Spinal cord (tissue), 10 donors: ENCODE data around the gene ZNF594. TPM values are rescaled to one million over a fixed set of nuclear protein-coding genes. Genes with fewer than 3 reads are reported as not detected.
"Not testable (repeated sequence)": the region's sequence is repeated elsewhere in the genome, so short reads cannot be mapped to it uniquely, and the experiment has no call there.

Source experiments
- DNase-seq, 6 donors: peaks; one replicate each; pipeline versions ENCODE4 v3.0.0 to v3.0.0-alpha.2; 2013 to 2015; ENCODE audit warnings: low spot score in 6 of 6, low read depth in 4 of 6
- H3K27ac ChIP-seq: one replicate; pipeline ENCODE4 v1.5.1; 2013; ENCODE audit warnings: low read depth, low read length, control low read depth
- H3K27me3 ChIP-seq: one replicate; pipeline ENCODE4 v1.6.1; 2013; ENCODE audit warnings: low read length; ENCODE audit not compliant: control insufficient read depth, insufficient read depth
- H3K36me3 ChIP-seq: one replicate; pipeline ENCODE4 v1.6.1; 2013; ENCODE audit warnings: low read length; ENCODE audit not compliant: control insufficient read depth, insufficient read depth
- H3K4me1 ChIP-seq: one replicate; pipeline ENCODE4 v1.6.1; 2013; ENCODE audit warnings: low read length; ENCODE audit not compliant: control insufficient read depth, insufficient read depth
- H3K4me3 ChIP-seq: one replicate; pipeline ENCODE4 v1.5.1; 2013; ENCODE audit warnings: low read depth, low read length, control low read depth
- H3K9me3 ChIP-seq: one replicate; pipeline ENCODE4 v1.6.1; 2013; ENCODE audit warnings: low read length; ENCODE audit not compliant: control insufficient read depth, insufficient read depth
- WGBS: methylation state at CpG from one replicate; pipeline ENCODE4 v1.1.5; 2013; ENCODE audit warnings: missing lambda C conversion rate; ENCODE audit not compliant: insufficient coverage; 5-methylcytosine and 5-hydroxymethylcytosine counted together
- polyA plus RNA-seq, 2 donors: library from polyadenylated mRNA; unstranded; fragments of 120-200 nt; gene quantifications; one replicate each; pipeline ENCODE4 v1.2.1, GENCODE V29; 2013; ENCODE audit not compliant: insufficient read length in 2 of 2
- total RNA-seq, 2 donors: library from RNA; depleted of rRNA in 1 of 2; stranded (reverse); fragments of 120-200 nt in 1 of 2; fragments of >200 nt in 1 of 2; gene quantifications; one replicate each; pipeline versions ENCODE4 v1.2.3 to v1.2.4, GENCODE V29; 2013 to 2014
- donor health status: healthy.

The ZNF594 gene
- total and polyA plus RNA-seq, 4 donors = 12.4 to 25.9 (median 16.4) TPM

- H3K4me1 ChIP-seq, H3K9me3 ChIP-seq, H3K36me3 ChIP-seq, H3K27me3 ChIP-seq, DNase-seq, H3K27ac ChIP-seq, H3K4me3 ChIP-seq: not testable (repeated sequence)
- WGBS = 76% methylated on average over 16 of the region's 16 CpGs
Observed at GRCh38 chr17:5131799-5132502, 59.7 kb downstream of the ZNF594 start.

- DNase-seq = no peak
- 86% methylated on average over 4 of the region's 7 CpGs for WGBS
- Histone ChIP-seq H3K4me1 (no peaks in the 10 kb centered on the region), H3K9me3 (no peaks in the 10 kb centered on the region), H3K36me3 (no peaks in the 10 kb centered on the region), H3K4me3 (no peak overlapping the region), H3K27ac (no peak overlapping the region), H3K27me3 (no peaks in the 10 kb centered on the region)
Observed at GRCh38 chr17:5131146-5131715, 60.4 kb downstream of the ZNF594 start.

DNA sequence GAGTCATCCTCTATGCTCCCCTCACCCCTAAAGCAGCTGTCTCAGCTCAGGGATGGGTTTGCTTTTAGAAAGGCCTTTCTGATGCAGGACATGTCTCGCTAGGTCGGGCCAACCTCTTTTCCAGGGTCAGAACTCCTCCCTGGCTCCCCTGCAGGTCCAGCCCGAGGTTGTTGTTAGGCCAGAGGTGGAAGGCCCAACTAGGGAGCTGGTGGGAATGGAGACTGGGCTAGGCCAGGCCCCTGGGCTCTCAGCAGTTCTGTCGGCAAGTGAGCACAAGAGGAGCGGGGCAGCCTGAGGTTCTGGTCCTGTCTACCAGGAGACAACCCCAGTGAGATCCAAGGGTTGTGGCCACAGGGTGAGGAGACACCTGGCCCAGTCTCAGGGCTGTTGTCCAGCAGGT, 61.0 kb downstream of the ZNF594 start:
- WGBS = 85% methylated on average over 4 of the region's 5 CpGs
- not testable (repeated sequence) for H3K4me1 ChIP-seq, H3K4me3 ChIP-seq, H3K9me3 ChIP-seq, H3K27ac ChIP-seq, H3K36me3 ChIP-seq, DNase-seq, H3K27me3 ChIP-seq

GRCh38 chr17:5130261-5130660, 61.4 kb downstream of the ZNF594 start:
- H3K27me3 ChIP-seq, DNase-seq, H3K4me1 ChIP-seq, H3K9me3 ChIP-seq, H3K4me3 ChIP-seq, H3K36me3 ChIP-seq, H3K27ac ChIP-seq: not testable (repeated sequence)
- over 99% methylated on average over 10 of the region's 10 CpGs for WGBS

DNA sequence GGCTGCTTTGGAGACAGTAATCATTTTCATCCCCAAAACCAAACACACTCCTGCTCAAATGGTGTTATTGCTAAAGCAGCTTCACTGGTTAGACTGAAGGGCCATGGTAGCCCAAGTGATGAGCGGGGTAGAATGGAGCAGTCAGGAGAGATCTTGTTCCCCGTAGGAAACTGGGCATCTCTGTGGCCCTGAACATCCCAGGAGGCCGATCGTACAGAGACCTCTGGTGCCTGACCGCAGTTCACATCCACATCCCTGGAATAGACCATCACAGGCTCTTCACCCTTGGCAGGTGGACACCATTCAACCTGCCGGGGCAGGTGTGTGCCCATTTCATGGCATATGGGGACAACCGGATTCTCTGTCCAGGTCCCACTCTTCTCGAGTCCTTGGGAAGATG, 61.9 kb downstream of the ZNF594 start:
- H3K9me3 ChIP-seq, H3K27ac ChIP-seq, H3K4me1 ChIP-seq, H3K4me3 ChIP-seq, H3K36me3 ChIP-seq, H3K27me3 ChIP-seq, DNase-seq: not testable (repeated sequence)
- WGBS = 88% methylated on average over 7 of the region's 8 CpGs

Other genes starting within 250 kb of the ZNF594 start
- gene PFN1, start 243.3 kb downstream of the ZNF594 start, total RNA-seq = 100 to 1,000 TPM in 1 of 2 donors, 10 to 100 TPM in 1; 95.4 to 191 TPM
- gene PFN1, start 243.3 kb downstream of the ZNF594 start, polyA plus RNA-seq = 100 to 1,000 TPM; 296 to 299 TPM
- 1 to 10 TPM; 4.9 to 7.3 TPM for gene ENO3, start 240.7 kb downstream of the ZNF594 start, total RNA-seq
- gene ENO3, start 240.7 kb downstream of the ZNF594 start, polyA plus RNA-seq = 10 to 100 TPM in 1 of 2 donors, 1 to 10 TPM in 1; 8.1 to 17.1 TPM
- 10 to 100 TPM; 36.8 to 85.2 TPM for gene SPAG7, start 224.1 kb downstream of the ZNF594 start, total RNA-seq
- 10 to 100 TPM; 94.7 to 96.6 TPM for gene SPAG7, start 224.1 kb downstream of the ZNF594 start, polyA plus RNA-seq
- 10 to 100 TPM; 12.6 to 20.3 TPM for gene CAMTA2, start 204.2 kb downstream of the ZNF594 start, total RNA-seq
- gene CAMTA2, start 204.2 kb downstream of the ZNF594 start, polyA plus RNA-seq = 10 to 100 TPM; 84.3 to 96.1 TPM
- gene INCA1, start 194.3 kb downstream of the ZNF594 start, total RNA-seq = 1 to 10 TPM in 1 of 2 donors, under 1 TPM in 1; 0.50 to 2.0 TPM
- gene INCA1, start 194.3 kb downstream of the ZNF594 start, polyA plus RNA-seq = 1 to 10 TPM; 7.1 to 7.9 TPM
- 10 to 100 TPM; 24.4 to 52.3 TPM for gene KIF1C, start 193.9 kb downstream of the ZNF594 start, total RNA-seq
- gene KIF1C, start 193.9 kb downstream of the ZNF594 start, polyA plus RNA-seq = 10 to 100 TPM; 41.7 to 56.0 TPM
- not detected for gene SLC52A1, start 156.4 kb downstream of the ZNF594 start, total RNA-seq
- gene SLC52A1, start 156.4 kb downstream of the ZNF594 start, polyA plus RNA-seq = under 1 TPM; 0.19 to 0.38 TPM
- 1 to 10 TPM; 8.9 to 9.7 TPM for gene ZFP3, start 113.4 kb downstream of the ZNF594 start, total RNA-seq
- 10 to 100 TPM; 13.2 to 16.1 TPM for gene ZFP3, start 113.4 kb downstream of the ZNF594 start, polyA plus RNA-seq
- gene ZNF232, start 80.0 kb downstream of the ZNF594 start, total RNA-seq = 10 to 100 TPM in 1 of 2 donors, 1 to 10 TPM in 1; 8.7 to 16.5 TPM
- gene ZNF232, start 80.0 kb downstream of the ZNF594 start, polyA plus RNA-seq = 10 to 100 TPM; 12.6 to 29.5 TPM
- gene USP6, start 75.8 kb downstream of the ZNF594 start, total RNA-seq = under 1 TPM; 0.10 to 0.66 TPM
- gene USP6, start 75.8 kb downstream of the ZNF594 start, polyA plus RNA-seq = 1 to 10 TPM; 3.2 to 9.8 TPM
- 1 to 10 TPM in 1 of 2 donors, under 1 TPM in 1; 0.72 to 1.3 TPM for gene SCIMP, start 43.0 kb upstream of the ZNF594 start, total RNA-seq
- 1 to 10 TPM; 1.3 to 2.4 TPM for gene SCIMP, start 43.0 kb upstream of the ZNF594 start, polyA plus RNA-seq
- 10 to 100 TPM; 72.0 to 83.7 TPM for gene RABEP1, start 90.4 kb upstream of the ZNF594 start, total RNA-seq
- gene RABEP1, start 90.4 kb upstream of the ZNF594 start, polyA plus RNA-seq = 100 to 1,000 TPM in 1 of 2 donors, 10 to 100 TPM in 1; 90.9 to 105 TPM
- 10 to 100 TPM; 56.5 to 86.0 TPM for gene NUP88, start 227.8 kb upstream of the ZNF594 start, total RNA-seq
- gene NUP88, start 227.8 kb upstream of the ZNF594 start, polyA plus RNA-seq = 10 to 100 TPM; 41.3 to 57.5 TPM
- 10 to 100 TPM; 50.1 to 84.3 TPM for gene RPAIN, start 228.3 kb upstream of the ZNF594 start, total RNA-seq
- 100 to 1,000 TPM in 1 of 2 donors, 10 to 100 TPM in 1; 89.7 to 111 TPM for gene RPAIN, start 228.3 kb upstream of the ZNF594 start, polyA plus RNA-seq
- 100 to 1,000 TPM in 1 of 2 donors, 10 to 100 TPM in 1; 100.0 to 145 TPM for gene C1QBP, start 247.3 kb upstream of the ZNF594 start, total RNA-seq
- 100 to 1,000 TPM; 150 to 152 TPM for gene C1QBP, start 247.3 kb upstream of the ZNF594 start, polyA plus RNA-seq